Activated CD4-positive, alpha-beta T cell treated with anti-CD3 and anti-CD28 coated beads, Interleukin-2, amount 50 U/mL, for 4 hours (primary cell): ENCODE measurements around the gene CPN1.
"Not testable (repeated sequence)": the region's sequence is repeated elsewhere in the genome, so short reads cannot be mapped to it uniquely, and the experiment has no call there.

ENCODE experiments used
- DNase-seq, 2 experiments: peaks; one replicate each; pipeline ENCODE4 v3.0.0-alpha.2; 2020

Gene CPN1

GRCh38 chr10:100081075-100082001, at the start of gene CPN1:
Gene CPN1 (minus strand): TSS chr10:100081869. CDS start chr10:100081625, 244 bp downstream.
- no peak for DNase-seq

GRCh38 chr10:100130831-100131230, 49.2 kb upstream of the CPN1 start:
- DNase-seq = no peak

GRCh38 chr10:100129424-100129823, 47.8 kb upstream of the CPN1 start:
- DNase-seq = no peak

GRCh38 chr10:100128951-100129350, 47.3 kb upstream of the CPN1 start:
- no peak for DNase-seq

GRCh38 chr10:100125335-100125734, 43.7 kb upstream of the CPN1 start:
- not testable (repeated sequence) for DNase-seq

- DNase-seq = no peak
These were observed 42.4 kb upstream of the CPN1 start for GRCh38 chr10:100124097-100124496.

GRCh38 chr10:100122780-100123179, 41.1 kb upstream of the CPN1 start:
- no peak for DNase-seq

GRCh38 chr10:100120550-100120949, 38.9 kb upstream of the CPN1 start:
- DNase-seq = no peak

- DNase-seq = no peak
These were observed 38.1 kb upstream of the CPN1 start for GRCh38 chr10:100119726-100120125.

- no peak for DNase-seq
These were observed 33.5 kb upstream of the CPN1 start for GRCh38 chr10:100114976-100115770.

- DNase-seq = no peak
These were observed 32.8 kb upstream of the CPN1 start for GRCh38 chr10:100114460-100114859.

GRCh38 chr10:100109670-100110069, 28.0 kb upstream of the CPN1 start:
- no peak for DNase-seq

- no peak for DNase-seq
These were observed 25.2 kb upstream of the CPN1 start for GRCh38 chr10:100106865-100107264.

- DNase-seq = no peak
These were observed 22.6 kb upstream of the CPN1 start for GRCh38 chr10:100104300-100104699.

GRCh38 chr10:100103581-100103980, 21.9 kb upstream of the CPN1 start:
- DNase-seq = no peak

GRCh38 chr10:100101192-100102076, 19.8 kb upstream of the CPN1 start:
- no peak for DNase-seq

GRCh38 chr10:100100651-100101184, 19.0 kb upstream of the CPN1 start:
- no peak for DNase-seq

- DNase-seq = no peak
These were observed 7.6 kb upstream of the CPN1 start for GRCh38 chr10:100089241-100089640.

- DNase-seq = not testable (repeated sequence)
These were observed 5.0 kb upstream of the CPN1 start for GRCh38 chr10:100086708-100087107.

- DNase-seq = no peak
These were observed 3.9 kb upstream of the CPN1 start for GRCh38 chr10:100085596-100085995.

GRCh38 chr10:100083623-100084022, 2.0 kb upstream of the CPN1 start:
- no peak for DNase-seq

GRCh38 chr10:100082276-100082675, 607 bp upstream of the CPN1 start:
- not testable (repeated sequence) for DNase-seq

- no peak for DNase-seq
These were observed 4.9 kb downstream of the CPN1 start for GRCh38 chr10:100076750-100077149.
